GM12878 (cell line): ENCODE measurements around the gene SKIDA1. TPM values are rescaled to one million over a fixed set of nuclear protein-coding genes. Genes with fewer than 3 reads are reported as not detected.
A peak's percentile ranks its signal among the peaks of the same experiment; 100 is the strongest.

Source experiments
- ATAC-seq: fragments of 200-7000 bp; cut with Tn5 transposase; 3 replicates; pipeline ENCODE4 v1.9.1; 2020; ENCODE audit warnings: mild to moderate bottlenecking, moderate library complexity
- BruUV-seq: library from RNA; stranded (reverse); fragments of 400-500 nt; replicated peaks from 2 replicates; lab custom pipeline; 2021; lab: Mats Ljungman, UMichigan
- CTCF ChIA-PET: fragments of 300-600 bp; sonication (Branson Sonifier 250); formaldehyde crosslinking; extraction: SDS; loops from one replicate; lab custom pipeline; 2021; ENCODE audit warnings: inconsistent platforms; lab: Yijun Ruan, JAX
- POLR2A ChIA-PET: fragments of 350-600 bp; formaldehyde crosslinking; extraction: SDS; loops from one replicate; lab custom pipeline; 2021; ENCODE audit warnings: inconsistent platforms; lab: Charles Lee
- RAD21 ChIA-PET: fragments of 300-600 bp; sonication (Branson Sonifier 250); formaldehyde crosslinking; loops from one replicate; lab custom pipeline; 2023; ENCODE audit warnings: antibody characterized with exemption; ENCODE audit not compliant: unreplicated experiment; lab: Charles Lee
- SMC1A ChIA-PET: fragments of 300-600 bp; sonication (Branson Sonifier 250); formaldehyde crosslinking; loops from one replicate; lab custom pipeline; 2023; ENCODE audit not compliant: unreplicated experiment, uncharacterized antibody; lab: Charles Lee
- DNase-seq: peaks from one replicate; pipeline ENCODE4 v3.0.0-alpha.2; 2011; ENCODE audit warnings: low read depth, low spot score
- FAIRE-seq: peaks from 3 replicates; lab custom pipeline; 2011; peaks lifted over from hg19 to GRCh38; lab: Jason Lieb, UNC
- H2AFZ ChIP-seq: 2 replicates; pipeline ENCODE4 v1.6.0; 2011; ENCODE audit warnings: low read depth, low read length, control low read depth; ENCODE audit not compliant: control insufficient read depth
- H3K27ac ChIP-seq: 2 replicates; pipeline ENCODE4 v1.5.1; 2011; ENCODE audit warnings: control low read depth; ENCODE audit not compliant: control insufficient read depth, insufficient read depth
- H3K27me3 ChIP-seq, 2 experiments: replicated peaks in 1 of 2; 2 replicates each; pipeline versions ENCODE4 v1.6.0 to v1.6.1; 2011; ENCODE audit warnings: low read length in 1 of 2; ENCODE audit not compliant: control insufficient read depth in 2 of 2, insufficient read depth in 2 of 2
- H3K36me3 ChIP-seq, 2 experiments: 2 replicates each; pipeline ENCODE4 v1.5.1; 2011; ENCODE audit warnings: low read length in 1 of 2; ENCODE audit not compliant: control insufficient read depth in 2 of 2, insufficient read depth in 2 of 2
- H3K4me1 ChIP-seq: 2 replicates; pipeline ENCODE4 v1.6.1; 2011; ENCODE audit warnings: mild to moderate bottlenecking, low read length, moderate library complexity, mixed read lengths; ENCODE audit not compliant: control insufficient read depth, insufficient read depth
- H3K4me2 ChIP-seq: 2 replicates; pipeline ENCODE4 v1.6.0; 2011; ENCODE audit warnings: control low read depth; ENCODE audit not compliant: control insufficient read depth, insufficient read depth
- H3K4me3 ChIP-seq: fragments of 200-600 bp; sonication (generic); 2 replicates; pipeline ENCODE4 v1.5.1; 2016
- H3K79me2 ChIP-seq: 2 replicates; pipeline ENCODE4 v1.6.0; 2011; ENCODE audit warnings: low read length; ENCODE audit not compliant: control insufficient read depth, insufficient read depth
- H3K9ac ChIP-seq: 2 replicates; pipeline ENCODE4 v1.8.0; 2011; ENCODE audit warnings: low read length, control low read depth, mixed read lengths; ENCODE audit not compliant: control insufficient read depth, insufficient read depth
- H3K9me3 ChIP-seq: replicated peaks from 3 replicates; pipeline ENCODE4 v1.5.1; 2011; ENCODE audit warnings: mild to moderate bottlenecking, low read length; ENCODE audit not compliant: control insufficient read depth, insufficient read depth
- H4K20me1 ChIP-seq: 2 replicates; pipeline ENCODE4 v1.6.0; 2011; ENCODE audit not compliant: control insufficient read depth, insufficient read depth
- BRCA1 ChIP-seq: IDR thresholded peaks from 2 replicates; pipeline ENCODE4 v1.6.1; 2011; ENCODE audit warnings: low read depth, low read length, improper control_type of control experiment
- WGBS: methylation state at CpG from one replicate; pipeline ENCODE4 v1.1.6; 2016; ENCODE audit warnings: low lambda C conversion rate; ENCODE audit not compliant: insufficient replicate concordance, insufficient coverage; ENCODE audit errors: missing lambda C conversion rate; 5-methylcytosine and 5-hydroxymethylcytosine counted together
- in situ Hi-C: fragments of 300-500 bp; cut with MboI; formaldehyde crosslinking; loops from 9 replicates; pipeline ENCODE4 v1.14.3; 2018; ENCODE audit warnings: mixed read lengths
- intact Hi-C: fragments of 100-400 bp; cut with micrococcal nuclease; formaldehyde crosslinking; loops from one replicate; pipeline ENCODE4 v1.14.2; 2022; ENCODE audit not compliant: unreplicated experiment
- polyA plus RNA-seq, 11 experiments: library from polyadenylated mRNA; depleted of rRNA in 4 of 11; unstranded in 6 of 11; stranded (reverse) in 5 of 11; fragments of >200 nt; fragmentation: Nextera tagmentation in 4 of 11; fragmentation: Illumina TruSeq in 1 of 11; extraction: Ambion mirVana in 4 of 11; extraction: Trizol in 1 of 11; gene quantifications; 1 replicate in 1 of 11; 2 replicates in 10 of 11; pipeline versions ENCODE4 v1.2.1 to v1.2.3, GENCODE V29; 2011 to 2016; ENCODE audit warnings: inconsistent platforms in 2 of 11, missing spikeins in 2 of 11, low read depth in 1 of 11
- total RNA-seq, 4 experiments: library from RNA; depleted of rRNA in 3 of 4; stranded (reverse); fragments of >200 nt in 3 of 4; fragmentation: Illumina TruSeq in 1 of 4; extraction: Trizol in 1 of 4; gene quantifications; 2 replicates each; pipeline versions ENCODE4 v1.2.1 to v1.2.3, GENCODE V29; 2013 to 2021
- TF ChIP-seq, protein P1 (sequence below): IDR thresholded peaks from 2 replicates; pipeline ENCODE4 v1.6.1; 2012; ENCODE audit warnings: low read length, inconsistent platforms

Gene SKIDA1
- total and polyA plus RNA-seq, 10 of the 15 experiments (the other 5 are each of a cell fraction or from before 2014, with no cell fraction given): 0.05 to 0.90 (median 0.28) TPM

DNA sequence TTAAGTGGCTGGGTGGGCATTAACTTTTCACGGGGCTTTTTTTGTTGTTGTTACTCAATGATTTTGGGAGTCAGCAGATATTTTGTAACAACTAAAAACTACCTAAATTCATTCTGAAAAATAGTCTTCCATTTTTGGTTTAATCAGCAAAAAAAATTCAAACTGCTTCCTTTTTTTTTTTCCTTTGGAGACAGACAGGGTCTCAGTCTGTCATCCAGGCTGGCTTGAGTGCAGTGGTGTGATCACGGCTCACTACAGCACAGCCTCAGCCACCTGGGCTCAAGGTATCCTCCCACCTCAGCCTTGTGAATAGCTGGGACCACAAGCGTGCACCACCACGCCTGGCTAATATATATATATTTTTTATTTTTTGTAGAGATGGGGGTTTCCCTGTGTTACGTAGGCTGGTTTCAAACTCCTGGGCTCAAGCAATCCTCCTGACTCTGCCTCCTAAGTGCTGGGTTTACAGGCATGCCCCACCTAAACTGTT, 36.5 kb downstream of the SKIDA1 start:
- SMC1A ChIA-PET: interaction anchor here (0.6 kb wide), 1 partner anchor 71 kb away, joined by 3 read pairs; no protein-coding TSS in a partner anchor
- in situ Hi-C loops (loop anchor here (25.0 kb wide), 2 partner anchors 202 to 1523 kb away; no protein-coding TSS in a partner anchor), intact Hi-C loops (no loop called here)
- no peaks in the 10 kb centered on the region for H3K79me2 ChIP-seq
- H3K9ac ChIP-seq: no peak overlapping the region
- no peaks in the 10 kb centered on the region for H3K9me3 ChIP-seq
- RAD21 ChIA-PET: no interaction called here
- no peaks in the 10 kb centered on the region for H3K36me3 ChIP-seq
- no peak overlapping the region for H2AFZ ChIP-seq
- peak; percentile 67 for ATAC-seq
- H3K4me3 ChIP-seq: no peak overlapping the region
- H3K4me1 ChIP-seq: peaks cover under 1% of the 10 kb centered on the region; the same call in 1 of the 2 replicates
- no peaks in the 10 kb centered on the region; a peak in 1 of 4 replicates for H3K27me3 ChIP-seq
- DNase-seq: no peak
- BruUV-seq: no TSS peak
- H3K27ac ChIP-seq: no peak overlapping the region
- CTCF ChIA-PET: interaction anchor here (0.7 to 4.3 kb wide), 3 partner anchors 209 to 456 kb away, joined by 3 to 16 read pairs (median 3); no protein-coding TSS in a partner anchor
- 0% methylated on average over 5 of the region's 5 CpGs for WGBS
- no peak overlapping the region for H3K4me2 ChIP-seq
- no peaks in the 10 kb centered on the region for H4K20me1 ChIP-seq
- TF ChIP-seq, protein P1, sequence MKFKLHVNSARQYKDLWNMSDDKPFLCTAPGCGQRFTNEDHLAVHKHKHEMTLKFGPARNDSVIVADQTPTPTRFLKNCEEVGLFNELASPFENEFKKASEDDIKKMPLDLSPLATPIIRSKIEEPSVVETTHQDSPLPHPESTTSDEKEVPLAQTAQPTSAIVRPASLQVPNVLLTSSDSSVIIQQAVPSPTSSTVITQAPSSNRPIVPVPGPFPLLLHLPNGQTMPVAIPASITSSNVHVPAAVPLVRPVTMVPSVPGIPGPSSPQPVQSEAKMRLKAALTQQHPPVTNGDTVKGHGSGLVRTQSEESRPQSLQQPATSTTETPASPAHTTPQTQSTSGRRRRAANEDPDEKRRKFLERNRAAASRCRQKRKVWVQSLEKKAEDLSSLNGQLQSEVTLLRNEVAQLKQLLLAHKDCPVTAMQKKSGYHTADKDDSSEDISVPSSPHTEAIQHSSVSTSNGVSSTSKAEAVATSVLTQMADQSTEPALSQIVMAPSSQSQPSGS: no peak
- TF ChIP-seq, all 136 proteins: peak for 0
- no peak for FAIRE-seq
- POLR2A ChIA-PET: interaction anchor here (0.7 kb wide), 1 partner anchor 1135 kb away, joined by 5 read pairs; no protein-coding TSS in a partner anchor

- POLR2A ChIA-PET: interaction anchor here (0.7 kb wide), 1 partner anchor 1135 kb away, joined by 5 read pairs; no protein-coding TSS in a partner anchor
- Histone ChIP-seq H3K27ac (no peak overlapping the region), H3K79me2 (no peaks in the 10 kb centered on the region), H3K4me3 (no peak overlapping the region), H3K9ac (no peak overlapping the region), H2AFZ (no peak overlapping the region), H3K27me3 (no peaks in the 10 kb centered on the region), H4K20me1 (no peaks in the 10 kb centered on the region), H3K36me3 (no peaks in the 10 kb centered on the region), H3K9me3 (no peaks in the 10 kb centered on the region), H3K4me1 (no peaks in the 10 kb centered on the region), H3K4me2 (no peak overlapping the region)
- FAIRE-seq (no peak), DNase-seq (no peak), ATAC-seq (no peak)
- TF ChIP-seq BRCA1: no peak
- in situ Hi-C loops (loop anchor here (25.0 kb wide), 2 partner anchors 201 to 1524 kb away; no protein-coding TSS in a partner anchor), intact Hi-C loops (no loop called here)
- 23% methylated on average over 6 of the region's 6 CpGs for WGBS
- BruUV-seq: no TSS peak
- RAD21 ChIA-PET: interaction anchor here (0.6 kb wide), 1 partner anchor 220 kb away, joined by 3 read pairs; no protein-coding TSS in a partner anchor
- CTCF ChIA-PET: interaction anchor here (0.7 to 4.3 kb wide), 2 partner anchors 209 to 455 kb away, joined by 3 to 16 read pairs; no protein-coding TSS in a partner anchor
- SMC1A ChIA-PET: no interaction called here
Observed at GRCh38 chr10:21488246-21488956, 37.1 kb downstream of the SKIDA1 start.
